H1 (cell line): Measurements from ENCODE around the gene RAMP2. TPM values are rescaled to one million over a fixed set of nuclear protein-coding genes. Genes with fewer than 3 reads are reported as not detected.

Experiments used
- ASH2L ChIP-seq: fragments of 200-600, 300-600 bp; sonication (generic); IDR thresholded peaks from one replicate; pipeline ENCODE4 v1.7.1; 2017; ENCODE audit warnings: low read length
- CBX5 ChIP-seq: fragments of 300-800, 300-1000 bp; sonication (generic); IDR thresholded peaks from 2 replicates; pipeline ENCODE4 v1.7.1; 2016; ENCODE audit warnings: antibody characterized with exemption, low read length, low read depth
- CHD1 ChIP-seq: IDR thresholded peaks from 2 replicates; pipeline ENCODE4 v1.6.1; 2012; ENCODE audit warnings: low read depth, low read length, improper control_type of control experiment
- CTCF ChIP-seq, 3 experiments: IDR thresholded peaks; 1 replicate in 2 of 3; 2 replicates in 1 of 3; pipeline versions ENCODE4 v1.5.1 to v1.6.1; 2011; ENCODE audit warnings: low read length in 3 of 3, mild to moderate bottlenecking in 3 of 3, inconsistent platforms in 2 of 3, low read depth in 1 of 3, moderate library complexity in 1 of 3; ENCODE audit not compliant: insufficient read depth in 1 of 3; ENCODE audit errors: control extremely low read depth in 1 of 3
- FOSL1 ChIP-seq: IDR thresholded peaks from 2 replicates; pipeline ENCODE4 v1.6.1; 2011; ENCODE audit warnings: mild to moderate bottlenecking, low read depth, low read length, moderate library complexity; ENCODE audit not compliant: insufficient read depth
- GTF2F1 ChIP-seq: IDR thresholded peaks from 2 replicates; pipeline ENCODE4 v1.6.1; 2012; ENCODE audit warnings: low read depth, low read length, improper control_type of control experiment, borderline replicate concordance
- RAD21 ChIP-seq, 2 experiments: IDR thresholded peaks in 1 of 2; conservative IDR thresholded peaks in 1 of 2; 2 replicates each; pipeline ENCODE4 v1.6.1; 2011; ENCODE audit warnings: low read depth in 2 of 2, low read length in 2 of 2, improper control_type of control experiment in 1 of 2, inconsistent platforms in 1 of 2, mild to moderate bottlenecking in 1 of 2, moderate library complexity in 1 of 2
- RBBP5 ChIP-seq: IDR thresholded peaks from 2 replicates; pipeline ENCODE4 v1.7.1; 2012; ENCODE audit warnings: low read depth, mild to moderate bottlenecking, inconsistent platforms, low read length, moderate library complexity, borderline replicate concordance
- RFX5 ChIP-seq: IDR thresholded peaks from 2 replicates; pipeline ENCODE4 v1.6.1; 2011; ENCODE audit warnings: low read depth, low read length, improper control_type of control experiment, borderline replicate concordance
- RXRA ChIP-seq: IDR thresholded peaks from 2 replicates; pipeline ENCODE4 v1.6.1; 2011; ENCODE audit warnings: low read depth, mild to moderate bottlenecking, low read length, moderate library complexity; ENCODE audit not compliant: insufficient read depth
- SAP30 ChIP-seq: fragments of 300-600 bp; sonication (generic); IDR thresholded peaks from 2 replicates; pipeline ENCODE4 v1.7.1; 2012; ENCODE audit warnings: low read length, moderate library complexity, mild to moderate bottlenecking, inconsistent platforms; ENCODE audit not compliant: insufficient read depth, insufficient replicate concordance
- SIN3A ChIP-seq, 2 experiments: IDR thresholded peaks in 1 of 2; conservative IDR thresholded peaks in 1 of 2; 2 replicates each; pipeline ENCODE4 v1.6.1; 2011 to 2012; ENCODE audit warnings: low read length in 2 of 2, improper control_type of control experiment in 1 of 2, low read depth in 1 of 2, mild to moderate bottlenecking in 1 of 2
- SP2 ChIP-seq: IDR thresholded peaks from 2 replicates; pipeline ENCODE4 v1.6.1; 2012; ENCODE audit warnings: mild to moderate bottlenecking, low read length, inconsistent platforms
- TBP ChIP-seq: IDR thresholded peaks from 2 replicates; pipeline ENCODE4 v1.6.1; 2011; ENCODE audit warnings: low read depth, low read length, improper control_type of control experiment
- TCF12 ChIP-seq: IDR thresholded peaks from 2 replicates; pipeline ENCODE4 v1.6.1; 2011; ENCODE audit warnings: low read depth, mild to moderate bottlenecking, low read length
- polyA plus RNA-seq, 7 experiments: library from polyadenylated mRNA; depleted of rRNA in 3 of 7; stranded (reverse) in 5 of 7; unstranded in 2 of 7; fragments of >200 nt in 5 of 7; fragments of 200-250 nt in 2 of 7; gene quantifications; 1 replicate in 5 of 7; 2 replicates in 1 of 7; 4 replicates in 1 of 7; pipeline versions ENCODE4 v1.2.1 to v1.2.3, GENCODE V29; 2011 to 2013; ENCODE audit warnings: missing spikeins in 2 of 7, mixed read lengths in 2 of 7
- total RNA-seq: library from RNA; stranded (reverse); fragmentation: NEBNext Ultra II Directional; extraction: Animal tissue kit (Norgen Biotek cat#: 25700); gene quantifications from 2 replicates; pipeline ENCODE4 v1.2.1, GENCODE V29; 2021

Gene RAMP2
- total and polyA plus RNA-seq, 2 of the 8 experiments (the other 6 are each of a cell fraction or from before 2014, with no cell fraction given): 13.4 to 41.7 TPM

DNA sequence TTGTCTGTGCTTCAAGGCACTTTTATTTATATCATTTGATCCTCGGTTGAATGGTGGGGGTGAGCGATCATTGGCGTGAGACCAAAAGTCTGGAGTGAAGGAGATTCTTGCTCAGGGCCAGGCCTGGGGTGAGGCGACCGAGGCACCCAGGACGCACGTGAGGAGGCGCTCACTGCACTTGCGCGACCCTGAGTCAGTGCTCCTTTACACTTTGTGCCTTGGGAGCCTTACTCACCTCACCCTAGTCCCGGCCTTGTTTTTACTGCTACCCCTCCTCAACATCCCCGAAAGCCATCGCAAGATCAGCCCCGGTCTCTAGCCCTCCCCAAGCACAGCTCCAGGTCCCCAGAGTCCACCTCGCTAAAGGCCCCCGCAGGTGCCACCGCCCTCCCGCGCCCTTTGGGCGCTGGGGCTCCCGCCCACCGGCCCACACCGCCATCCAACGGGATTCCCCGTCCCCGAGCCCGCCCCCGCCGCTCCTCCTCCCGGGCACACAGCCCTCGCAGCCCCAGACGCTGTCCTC is 16.7 kb upstream of the RAMP2 start (continued):
- TF ChIP-seq CTCF (IDR thresholded peaks at IDR 0.05; ENCODE audit: control extremely low read depth in 1 of 3, insufficient read depth in 1 of 3, low read depth in 1 of 3, low read length in 3 of 3): 0 out of 4 replicates have a peak, but pooled peaks of 1 of the 3 experiments have one; percentile 6
- TF ChIP-seq TBP: peak; percentile 39
- TF ChIP-seq GTF2F1: 0 out of 2 replicates have a peak, but pooled peaks have one; percentile 19
- TF ChIP-seq RBBP5: no peak
- no peak for TF ChIP-seq SAP30
- no peak for TF ChIP-seq CBX5
- TF ChIP-seq RXRA: no peak
- TF ChIP-seq TCF12: no peak
- TF ChIP-seq RFX5: no peak
- no peak for TF ChIP-seq FOSL1
- peak in 1 of 2 experiments; percentile 68; a peak in 1 of 4 replicates for TF ChIP-seq SIN3A (conservative IDR thresholded peaks at IDR 0.05 in 1 of 2, IDR thresholded peaks at IDR 0.05 in 1 of 2; ENCODE audit: low read depth in 1 of 2, low read length in 2 of 2)
- no peak for TF ChIP-seq SP2
- TF ChIP-seq ASH2L: no peak
- TF ChIP-seq CHD1: no peak
- no peak for TF ChIP-seq RAD21 (IDR thresholded peaks at IDR 0.05 in 1 of 2, conservative IDR thresholded peaks at IDR 0.05 in 1 of 2; ENCODE audit: low read depth in 2 of 2, low read length in 2 of 2)
- TF ChIP-seq, all 59 proteins: peak for 12
